KMS-11 (cell line): ENCODE measurements around the gene AP5Z1.
A peak's percentile ranks its signal among the peaks of the same experiment; 100 is the strongest.

ENCODE experiments used
- H2AFZ ChIP-seq: fragments of 200-600 bp; sonication (generic); 2 replicates; pipeline ENCODE4 v1.6.1; 2016; ENCODE audit warnings: antibody characterized with exemption, mixed run types, low read depth
- H3K27ac ChIP-seq: fragments of 200-600 bp; sonication (generic); 2 replicates; pipeline ENCODE4 v1.6.1; 2016; ENCODE audit warnings: mild to moderate bottlenecking, mixed run types
- H3K27me3 ChIP-seq: fragments of 200-600 bp; sonication (generic); 2 replicates; pipeline ENCODE4 v1.6.1; 2017; ENCODE audit warnings: mild to moderate bottlenecking, low read depth, mixed run types, moderate library complexity; ENCODE audit not compliant: insufficient read depth
- H3K36me3 ChIP-seq: fragments of 200-600 bp; sonication (generic); 2 replicates; pipeline ENCODE4 v1.6.1; 2017; ENCODE audit warnings: mild to moderate bottlenecking, mixed run types; ENCODE audit not compliant: insufficient read depth
- H3K4me1 ChIP-seq: fragments of 200-600 bp; sonication (generic); 2 replicates; pipeline ENCODE4 v1.6.1; 2016; ENCODE audit warnings: mild to moderate bottlenecking, low read depth, mixed run types; ENCODE audit not compliant: poor library complexity, severe bottlenecking
- H3K4me2 ChIP-seq: fragments of 200-600 bp; sonication (generic); 2 replicates; pipeline ENCODE4 v1.7.0; 2016; ENCODE audit warnings: mild to moderate bottlenecking, mixed run types
- H3K4me3 ChIP-seq: fragments of 200-600 bp; sonication (generic); IDR thresholded peaks from 2 replicates; pipeline ENCODE4 v1.6.1; 2017; ENCODE audit warnings: low read depth, low read length, mixed read lengths; ENCODE audit not compliant: insufficient read depth
- H3K79me2 ChIP-seq: fragments of 200-600 bp; sonication (generic); 2 replicates; pipeline ENCODE4 v1.6.1; 2016; ENCODE audit warnings: low read depth, mixed run types; ENCODE audit not compliant: insufficient read depth
- H3K9ac ChIP-seq: fragments of 200-600 bp; sonication (generic); 2 replicates; pipeline ENCODE4 v1.6.1; 2016; ENCODE audit warnings: mild to moderate bottlenecking, mixed run types
- H4K20me1 ChIP-seq: fragments of 200-600 bp; sonication (generic); 2 replicates; pipeline ENCODE4 v1.6.1; 2016; ENCODE audit warnings: mild to moderate bottlenecking, mixed run types; ENCODE audit not compliant: insufficient read depth
- TF ChIP-seq, protein P1 (sequence below): fragments of 200-600 bp; sonication (generic); conservative IDR thresholded peaks from 2 replicates; pipeline ENCODE4 v1.6.1; 2017; ENCODE audit warnings: low read depth, mild to moderate bottlenecking, antibody characterized with exemption, low read length, moderate library complexity, mixed read lengths

The AP5Z1 gene

GRCh38 chr7:4738711-4739527, 36.5 kb upstream of the AP5Z1 start:
- Histone ChIP-seq H3K4me2 (peak overlapping the region; percentile 86), H2AFZ (no peak overlapping the region; the same call in 1 of the 2 replicates), H4K20me1 (no peaks in the 10 kb centered on the region; the same call in 1 of the 2 replicates), H3K27me3 (no peaks in the 10 kb centered on the region), H3K79me2 (peaks cover 91% of the 10 kb centered on the region), H3K27ac (peak overlapping the region; percentile 84), H3K4me1 (peaks cover 45% of the 10 kb centered on the region), H3K4me3 (no peak overlapping the region), H3K36me3 (no peaks in the 10 kb centered on the region; the same call in 1 of the 2 replicates), H3K9ac (peak overlapping the region; percentile 69)
- TF ChIP-seq, protein P1, sequence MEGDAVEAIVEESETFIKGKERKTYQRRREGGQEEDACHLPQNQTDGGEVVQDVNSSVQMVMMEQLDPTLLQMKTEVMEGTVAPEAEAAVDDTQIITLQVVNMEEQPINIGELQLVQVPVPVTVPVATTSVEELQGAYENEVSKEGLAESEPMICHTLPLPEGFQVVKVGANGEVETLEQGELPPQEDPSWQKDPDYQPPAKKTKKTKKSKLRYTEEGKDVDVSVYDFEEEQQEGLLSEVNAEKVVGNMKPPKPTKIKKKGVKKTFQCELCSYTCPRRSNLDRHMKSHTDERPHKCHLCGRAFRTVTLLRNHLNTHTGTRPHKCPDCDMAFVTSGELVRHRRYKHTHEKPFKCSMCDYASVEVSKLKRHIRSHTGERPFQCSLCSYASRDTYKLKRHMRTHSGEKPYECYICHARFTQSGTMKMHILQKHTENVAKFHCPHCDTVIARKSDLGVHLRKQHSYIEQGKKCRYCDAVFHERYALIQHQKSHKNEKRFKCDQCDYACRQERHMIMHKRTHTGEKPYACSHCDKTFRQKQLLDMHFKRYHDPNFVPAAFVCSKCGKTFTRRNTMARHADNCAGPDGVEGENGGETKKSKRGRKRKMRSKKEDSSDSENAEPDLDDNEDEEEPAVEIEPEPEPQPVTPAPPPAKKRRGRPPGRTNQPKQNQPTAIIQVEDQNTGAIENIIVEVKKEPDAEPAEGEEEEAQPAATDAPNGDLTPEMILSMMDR = no peak

- H3K4me2 ChIP-seq = peak overlapping the region; percentile 86
- H2AFZ ChIP-seq = no peak overlapping the region; the same call in 1 of the 2 replicates
- H3K4me3 ChIP-seq = no peak overlapping the region
Observed at GRCh38 chr7:4739528-4739992, 35.9 kb upstream of the AP5Z1 start.

GRCh38 chr7:4740796-4741195, 34.6 kb upstream of the AP5Z1 start:
- H2AFZ ChIP-seq = no peak overlapping the region
- no peaks in the 10 kb centered on the region; the same call in 1 of the 2 replicates for H3K36me3 ChIP-seq
- no peak overlapping the region for H3K4me2 ChIP-seq
- no peak overlapping the region for H3K4me3 ChIP-seq
- peaks cover 77% of the 10 kb centered on the region for H3K79me2 ChIP-seq
- no peaks in the 10 kb centered on the region for H3K27me3 ChIP-seq
- no peak overlapping the region for H3K27ac ChIP-seq
- H3K9ac ChIP-seq = no peak overlapping the region
- peaks cover 59% of the 10 kb centered on the region for H3K4me1 ChIP-seq
- TF ChIP-seq, protein P1 = no peak
- H4K20me1 ChIP-seq = no peaks in the 10 kb centered on the region; the same call in 1 of the 2 replicates

More at GRCh38 chr7:4739528-4739992, 35.9 kb upstream of the AP5Z1 start:
- Histone ChIP-seq H3K9ac (peak overlapping the region; percentile 69; the same call in 1 of the 2 replicates), H3K79me2 (peaks cover 86% of the 10 kb centered on the region), H3K27ac (peak overlapping the region; percentile 84), H3K36me3 (no peaks in the 10 kb centered on the region; the same call in 1 of the 2 replicates), H3K27me3 (no peaks in the 10 kb centered on the region), H4K20me1 (no peaks in the 10 kb centered on the region; the same call in 1 of the 2 replicates), H3K4me1 (peaks cover 52% of the 10 kb centered on the region)
- TF ChIP-seq, protein P1 = peak; percentile 46

GRCh38 chr7:4742051-4742573, 33.3 kb upstream of the AP5Z1 start:
- Histone ChIP-seq H4K20me1 (no peaks in the 10 kb centered on the region; the same call in 1 of the 2 replicates), H2AFZ (no peak overlapping the region), H3K9ac (no peak overlapping the region), H3K4me2 (no peak overlapping the region), H3K36me3 (no peaks in the 10 kb centered on the region; the same call in 1 of the 2 replicates), H3K4me1 (peaks cover 72% of the 10 kb centered on the region), H3K27ac (no peak overlapping the region), H3K27me3 (no peaks in the 10 kb centered on the region), H3K4me3 (no peak overlapping the region), H3K79me2 (peaks cover 79% of the 10 kb centered on the region)
- TF ChIP-seq, protein P1 = no peak
